Thyroid gland (tissue), 4 donors: ENCODE measurements around the gene ADAMTS4. TPM values are rescaled to one million over a fixed set of nuclear protein-coding genes. Genes with fewer than 3 reads are reported as not detected.

ENCODE experiments used
- DNase-seq, 2 donors: peaks; one replicate each; pipeline ENCODE4 v3.0.0-alpha.2; 2019
- H3K27ac ChIP-seq, 3 donors: fragments of 200-600 bp; sonication (generic); 1 replicate in 2 of 3; 2 replicates in 1 of 3; pipeline ENCODE4 v1.5.1; 2016 to 2019; ENCODE audit warnings: mild to moderate bottlenecking in 1 of 3, moderate library complexity in 1 of 3
- H3K27me3 ChIP-seq: fragments of 200-600 bp; sonication (generic); one replicate; pipeline ENCODE4 v1.5.1; 2019
- H3K36me3 ChIP-seq, 2 donors: fragments of 200-600 bp; sonication (generic); one replicate each; pipeline ENCODE4 v1.5.1; 2016 to 2019
- H3K4me1 ChIP-seq, 2 donors: fragments of 200-600 bp; sonication (generic); one replicate each; pipeline ENCODE4 v1.5.1; 2017 to 2019
- H3K4me3 ChIP-seq, 3 donors: fragments of 200-600 bp; sonication (generic); replicated peaks in 1 of 3; 1 replicate in 2 of 3; 2 replicates in 1 of 3; pipeline ENCODE4 v1.5.1; 2016; ENCODE audit warnings: mild to moderate bottlenecking in 1 of 3
- H3K9me3 ChIP-seq: fragments of 200-600 bp; sonication (generic); one replicate; pipeline ENCODE4 v1.5.1; 2017
- POLR2A ChIP-seq, 2 donors: fragments of 450-650 bp; IDR thresholded peaks; one replicate each; pipeline ENCODE4 v1.6.1; 2017; ENCODE audit warnings: antibody characterized with exemption in 2 of 2, mild to moderate bottlenecking in 2 of 2, moderate library complexity in 1 of 2
- WGBS, 2 donors: methylation state at CpG; one replicate each; pipeline ENCODE4 v1.1.5; 2017; 5-methylcytosine and 5-hydroxymethylcytosine counted together
- intact Hi-C: fragments of 100-400 bp; cut with DNase I; formaldehyde crosslinking; loops from one replicate; pipeline ENCODE4 v1.15.1; 2023
- total RNA-seq, 4 donors: library from RNA; depleted of rRNA; stranded (reverse); fragments of >200 nt; gene quantifications; one replicate each; pipeline ENCODE4 v1.2.3, GENCODE V29; 2016
- TF ChIP-seq, protein P1 (sequence below), 6 experiments: fragments of 200-600 bp in 3 of 6; fragments of 450-650 bp in 3 of 6; sonication (generic) in 3 of 6; IDR thresholded peaks; one replicate each; pipeline ENCODE4 v1.5.1; 2016 to 2019; ENCODE audit warnings: antibody characterized with exemption in 6 of 6, mild to moderate bottlenecking in 2 of 6, inconsistent platforms in 1 of 6, moderate library complexity in 1 of 6

ADAMTS4 gene
- total RNA-seq, 4 donors from 2014 or later = 4.6 to 24.4 (median 9.4) TPM

DNA sequence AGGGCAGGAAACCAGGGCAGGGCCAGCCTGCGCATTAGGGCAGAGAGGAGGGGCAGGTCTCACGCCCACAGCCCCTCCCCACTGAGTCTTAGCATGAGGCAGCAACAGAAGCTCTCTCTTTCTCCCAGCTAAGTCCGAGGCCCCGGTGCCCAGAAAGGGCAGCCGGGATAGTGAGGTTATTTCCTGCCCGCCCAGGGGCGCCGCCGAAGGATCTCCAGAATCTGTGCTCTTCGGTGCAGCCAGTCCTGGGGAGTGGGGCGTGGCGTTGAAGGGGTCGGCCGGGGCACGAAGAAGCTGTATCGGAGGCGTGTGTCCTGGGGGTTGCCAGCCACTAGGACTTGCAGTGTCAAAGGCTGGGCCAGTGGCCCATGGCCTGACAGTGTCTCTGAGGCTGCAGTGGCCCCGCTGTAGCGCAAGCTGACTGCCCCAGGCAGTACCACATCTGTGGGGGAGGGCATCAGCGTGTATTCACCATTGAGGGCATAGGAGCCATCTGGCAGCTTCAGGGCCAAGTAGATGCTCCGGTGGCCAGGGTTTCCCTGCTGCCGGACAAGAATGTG lies 7.8 kb downstream of the ADAMTS4 start:
- Histone ChIP-seq H3K27ac (no peak overlapping the region), H3K4me3 (no peak overlapping the region), H3K4me1 (peaks cover 0 to 8% of the 10 kb centered on the region in 2 donors), H3K27me3 (no peaks in the 10 kb centered on the region), H3K9me3 (no peaks in the 10 kb centered on the region), H3K36me3 (no peaks in the 10 kb centered on the region)
- TF ChIP-seq, protein P1, sequence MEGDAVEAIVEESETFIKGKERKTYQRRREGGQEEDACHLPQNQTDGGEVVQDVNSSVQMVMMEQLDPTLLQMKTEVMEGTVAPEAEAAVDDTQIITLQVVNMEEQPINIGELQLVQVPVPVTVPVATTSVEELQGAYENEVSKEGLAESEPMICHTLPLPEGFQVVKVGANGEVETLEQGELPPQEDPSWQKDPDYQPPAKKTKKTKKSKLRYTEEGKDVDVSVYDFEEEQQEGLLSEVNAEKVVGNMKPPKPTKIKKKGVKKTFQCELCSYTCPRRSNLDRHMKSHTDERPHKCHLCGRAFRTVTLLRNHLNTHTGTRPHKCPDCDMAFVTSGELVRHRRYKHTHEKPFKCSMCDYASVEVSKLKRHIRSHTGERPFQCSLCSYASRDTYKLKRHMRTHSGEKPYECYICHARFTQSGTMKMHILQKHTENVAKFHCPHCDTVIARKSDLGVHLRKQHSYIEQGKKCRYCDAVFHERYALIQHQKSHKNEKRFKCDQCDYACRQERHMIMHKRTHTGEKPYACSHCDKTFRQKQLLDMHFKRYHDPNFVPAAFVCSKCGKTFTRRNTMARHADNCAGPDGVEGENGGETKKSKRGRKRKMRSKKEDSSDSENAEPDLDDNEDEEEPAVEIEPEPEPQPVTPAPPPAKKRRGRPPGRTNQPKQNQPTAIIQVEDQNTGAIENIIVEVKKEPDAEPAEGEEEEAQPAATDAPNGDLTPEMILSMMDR (IDR thresholded peaks at IDR 0.05) = no peak
- TF ChIP-seq POLR2A (IDR thresholded peaks at IDR 0.05) = no peak
- intact Hi-C loops = loop anchor here (10.0 kb wide), 1 partner anchor 194 kb away; no protein-coding TSS in a partner anchor
- no peak for DNase-seq
- WGBS, 2 donors = 42 to 47% methylated on average over 2 to 17 of the region's 22 CpGs

DNA sequence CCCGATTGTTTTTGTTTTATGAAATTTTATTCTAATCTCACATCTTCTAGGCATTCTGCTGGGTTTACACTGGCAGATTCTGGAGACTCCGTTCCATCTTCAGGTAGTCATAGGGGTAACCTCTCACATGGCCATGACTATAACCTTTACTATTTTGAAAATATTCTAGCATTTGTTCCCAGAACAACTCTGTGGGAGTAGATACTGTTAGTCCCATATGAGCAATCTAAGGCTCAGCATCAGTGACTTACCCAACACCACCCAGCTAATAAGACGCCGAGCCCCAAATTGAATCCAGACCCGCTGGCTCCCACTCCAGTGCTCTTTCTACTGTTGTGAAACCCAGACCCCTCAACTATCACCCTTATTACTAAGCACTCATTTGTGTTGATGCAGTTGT lies 9.8 kb downstream of the ADAMTS4 start:
- TF ChIP-seq POLR2A (IDR thresholded peaks at IDR 0.05) = no peak
- TF ChIP-seq, protein P1 (IDR thresholded peaks at IDR 0.05) = no peak
- intact Hi-C loops = no loop called here
- Histone ChIP-seq H3K27me3 (no peaks in the 10 kb centered on the region), H3K4me1 (peaks cover 0 to 16% of the 10 kb centered on the region in 2 donors), H3K27ac (no peak overlapping the region), H3K9me3 (no peaks in the 10 kb centered on the region), H3K4me3 (no peak overlapping the region), H3K36me3 (no peaks in the 10 kb centered on the region)
- no peak for DNase-seq
- 86 to 90% methylated on average over 5 of the region's 5 CpGs for WGBS, 2 donors

- 80 to 82% methylated on average over 6 of the region's 6 CpGs for WGBS, 2 donors
- H3K36me3 ChIP-seq = no peaks in the 10 kb centered on the region
- H3K9me3 ChIP-seq = no peaks in the 10 kb centered on the region
- intact Hi-C loops = no loop called here
- TF ChIP-seq, protein P1 (IDR thresholded peaks at IDR 0.05) = no peak
- no peak for TF ChIP-seq POLR2A (IDR thresholded peaks at IDR 0.05)
- no peak overlapping the region for H3K27ac ChIP-seq
- DNase-seq = no peak
- peaks cover 0 to 13% of the 10 kb centered on the region in 2 donors for H3K4me1 ChIP-seq
- H3K27me3 ChIP-seq = no peaks in the 10 kb centered on the region
- no peak overlapping the region for H3K4me3 ChIP-seq
Measured at GRCh38 chr1:161188381-161188780, 10.5 kb downstream of the ADAMTS4 start.

- H3K36me3 ChIP-seq = no peaks in the 10 kb centered on the region
- no peak overlapping the region for H3K27ac ChIP-seq
- no peaks in the 10 kb centered on the region for H3K27me3 ChIP-seq
- TF ChIP-seq POLR2A (IDR thresholded peaks at IDR 0.05) = no peak
- TF ChIP-seq, protein P1 (IDR thresholded peaks at IDR 0.05) = no peak
- no peaks in the 10 kb centered on the region for H3K9me3 ChIP-seq
- DNase-seq = no peak
- H3K4me3 ChIP-seq = no peak overlapping the region
- intact Hi-C loops = no loop called here
- WGBS, 2 donors = 68 to 79% methylated on average over 3 of the region's 3 CpGs
- H3K4me1 ChIP-seq = peaks cover 0 to 8% of the 10 kb centered on the region in 2 donors
Measured at GRCh38 chr1:161187311-161187710, 11.5 kb downstream of the ADAMTS4 start.

DNA sequence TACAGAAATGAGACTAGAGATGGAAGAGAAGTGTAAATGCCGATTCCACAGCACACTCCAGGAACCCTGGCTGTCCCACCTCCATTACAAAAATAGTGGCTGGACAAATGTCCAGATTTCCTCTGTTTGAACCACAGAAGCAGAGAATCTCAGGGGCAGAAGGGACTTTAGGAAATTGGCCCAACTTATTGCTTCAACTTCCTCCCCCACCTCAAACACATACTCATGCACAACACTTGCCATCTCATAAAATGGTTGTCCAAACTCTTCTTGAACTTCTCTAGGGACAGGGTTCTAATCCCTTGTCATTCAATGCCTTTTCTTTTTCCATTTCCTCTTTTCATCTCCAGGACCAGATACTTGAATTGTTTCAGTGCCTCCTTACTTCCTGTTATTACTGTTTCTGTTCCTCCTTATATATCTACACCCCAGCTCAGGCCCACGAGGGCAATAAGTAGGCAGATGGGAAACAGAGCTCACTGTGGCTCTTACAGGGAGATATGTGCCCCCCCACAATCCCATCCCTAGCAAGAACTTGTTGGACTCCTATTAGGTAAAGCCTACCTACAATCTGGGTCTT lies 13.0 kb downstream of the ADAMTS4 start:
- TF ChIP-seq POLR2A (IDR thresholded peaks at IDR 0.05) = no peak
- TF ChIP-seq, protein P1 (IDR thresholded peaks at IDR 0.05) = no peak
- WGBS, 2 donors = 42 to 54% methylated on average over 2 of the region's 2 CpGs
- no peak for DNase-seq
- Histone ChIP-seq H3K4me3 (no peak overlapping the region), H3K4me1 (peaks cover 0 to 8% of the 10 kb centered on the region in 2 donors), H3K9me3 (no peaks in the 10 kb centered on the region), H3K36me3 (no peaks in the 10 kb centered on the region), H3K27me3 (no peaks in the 10 kb centered on the region), H3K27ac (peak overlapping the region in 2 of 3 donors; percentile 54 to 79)
- intact Hi-C loops = no loop called here
